Uterus (tissue), 4 donors: ENCODE data around the gene TMEM161A. TPM values are rescaled to one million over a fixed set of nuclear protein-coding genes. Genes with fewer than 3 reads are reported as not detected.

Experiments used
- DNase-seq, 2 donors: peaks; one replicate each; pipeline ENCODE4 v3.0.0-alpha.2; 2019 to 2020
- H3K27ac ChIP-seq, 2 donors: fragments of 200-600 bp; sonication (generic); 1 replicate in 1 of 2; 2 replicates in 1 of 2; pipeline ENCODE4 v1.5.1; 2016 to 2018
- H3K27me3 ChIP-seq, 2 donors: fragments of 200-600 bp; sonication (generic); one replicate each; pipeline ENCODE4 v1.5.1; 2018 to 2019; ENCODE audit warnings: control low read depth in 1 of 2
- H3K36me3 ChIP-seq, 2 donors: fragments of 200-600 bp; sonication (generic); one replicate each; pipeline ENCODE4 v1.5.1; 2019; ENCODE audit warnings: control low read depth in 1 of 2
- H3K4me1 ChIP-seq, 2 donors: fragments of 200-600 bp; sonication (generic); one replicate each; pipeline ENCODE4 v1.5.1; 2018 to 2019; ENCODE audit warnings: control low read depth in 1 of 2
- H3K4me3 ChIP-seq, 2 donors: fragments of 200-600 bp; sonication (generic); 1 replicate in 1 of 2; 2 replicates in 1 of 2; pipeline ENCODE4 v1.5.1; 2018 to 2019; ENCODE audit warnings: mild to moderate bottlenecking in 1 of 2
- H3K9me3 ChIP-seq, 2 donors: fragments of 200-600 bp; sonication (generic); one replicate each; pipeline ENCODE4 v1.5.1; 2019; ENCODE audit warnings: control low read depth in 1 of 2
- POLR2A ChIP-seq, 2 donors: fragments of 450-650 bp; IDR thresholded peaks; one replicate each; pipeline ENCODE4 v1.6.1; 2016; ENCODE audit warnings: antibody characterized with exemption in 2 of 2, mild to moderate bottlenecking in 1 of 2, moderate library complexity in 1 of 2
- intact Hi-C: fragments of 100-400 bp; cut with DNase I; formaldehyde crosslinking; loops from one replicate; pipeline ENCODE4 v1.15.1; 2023; ENCODE audit warnings: low total_unique reads
- total RNA-seq, 4 donors: library from RNA; depleted of rRNA in 3 of 4; stranded (reverse); fragments of >200 nt in 3 of 4; gene quantifications; one replicate each; pipeline versions ENCODE4 v1.1.0 to v1.2.4, GENCODE V29; 2014 to 2023
- TF ChIP-seq, protein P1 (sequence below), 4 experiments: fragments of 200-600 bp in 2 of 4; fragments of 450-650 bp in 2 of 4; sonication (generic) in 2 of 4; IDR thresholded peaks; one replicate each; pipeline ENCODE4 v1.5.1; 2016 to 2019; ENCODE audit warnings: antibody characterized with exemption in 4 of 4, mild to moderate bottlenecking in 2 of 4, moderate library complexity in 1 of 4
- donor health status: DM: yes; HTN: yes; CAD: no.

The TMEM161A gene
- total RNA-seq, 4 donors from 2014 or later, result 3.5 to 33.6 (median 17.3) TPM

GRCh38 chr19:19126102-19126501 is 12.2 kb downstream of the TMEM161A start:
- no peak for TF ChIP-seq POLR2A (IDR thresholded peaks at IDR 0.05)
- TF ChIP-seq, protein P1, sequence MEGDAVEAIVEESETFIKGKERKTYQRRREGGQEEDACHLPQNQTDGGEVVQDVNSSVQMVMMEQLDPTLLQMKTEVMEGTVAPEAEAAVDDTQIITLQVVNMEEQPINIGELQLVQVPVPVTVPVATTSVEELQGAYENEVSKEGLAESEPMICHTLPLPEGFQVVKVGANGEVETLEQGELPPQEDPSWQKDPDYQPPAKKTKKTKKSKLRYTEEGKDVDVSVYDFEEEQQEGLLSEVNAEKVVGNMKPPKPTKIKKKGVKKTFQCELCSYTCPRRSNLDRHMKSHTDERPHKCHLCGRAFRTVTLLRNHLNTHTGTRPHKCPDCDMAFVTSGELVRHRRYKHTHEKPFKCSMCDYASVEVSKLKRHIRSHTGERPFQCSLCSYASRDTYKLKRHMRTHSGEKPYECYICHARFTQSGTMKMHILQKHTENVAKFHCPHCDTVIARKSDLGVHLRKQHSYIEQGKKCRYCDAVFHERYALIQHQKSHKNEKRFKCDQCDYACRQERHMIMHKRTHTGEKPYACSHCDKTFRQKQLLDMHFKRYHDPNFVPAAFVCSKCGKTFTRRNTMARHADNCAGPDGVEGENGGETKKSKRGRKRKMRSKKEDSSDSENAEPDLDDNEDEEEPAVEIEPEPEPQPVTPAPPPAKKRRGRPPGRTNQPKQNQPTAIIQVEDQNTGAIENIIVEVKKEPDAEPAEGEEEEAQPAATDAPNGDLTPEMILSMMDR (IDR thresholded peaks at IDR 0.05), result no peak
- Histone ChIP-seq H3K9me3 (no peaks in the 10 kb centered on the region), H3K27me3 (no peaks in the 10 kb centered on the region), H3K27ac (no peak overlapping the region), H3K4me3 (no peak overlapping the region), H3K36me3 (no peaks in the 10 kb centered on the region), H3K4me1 (no peaks in the 10 kb centered on the region)
- DNase-seq, result no peak
- intact Hi-C loops, result no loop called here

GRCh38 chr19:19123386-19123785 is 14.9 kb downstream of the TMEM161A start:
- Histone ChIP-seq H3K36me3 (no peaks in the 10 kb centered on the region), H3K27me3 (no peaks in the 10 kb centered on the region), H3K4me1 (no peaks in the 10 kb centered on the region), H3K27ac (no peak overlapping the region), H3K9me3 (no peaks in the 10 kb centered on the region), H3K4me3 (no peak overlapping the region)
- intact Hi-C loops, result no loop called here
- no peak for TF ChIP-seq POLR2A (IDR thresholded peaks at IDR 0.05)
- TF ChIP-seq, protein P1 (IDR thresholded peaks at IDR 0.05), result no peak
- DNase-seq, result no peak

- H3K9me3 ChIP-seq, result no peaks in the 10 kb centered on the region
- no peak overlapping the region for H3K4me3 ChIP-seq
- intact Hi-C loops, result no loop called here
- no peak for DNase-seq
- H3K36me3 ChIP-seq, result no peaks in the 10 kb centered on the region
- no peaks in the 10 kb centered on the region for H3K27me3 ChIP-seq
- H3K4me1 ChIP-seq, result no peaks in the 10 kb centered on the region
- TF ChIP-seq, protein P1 (IDR thresholded peaks at IDR 0.05), result no peak
- TF ChIP-seq POLR2A (IDR thresholded peaks at IDR 0.05), result no peak
- H3K27ac ChIP-seq, result no peak overlapping the region
Observed at GRCh38 chr19:19122902-19123301, 15.4 kb downstream of the TMEM161A start.

- TF ChIP-seq, protein P1 (IDR thresholded peaks at IDR 0.05), result no peak
- TF ChIP-seq POLR2A (IDR thresholded peaks at IDR 0.05), result no peak
- Histone ChIP-seq H3K9me3 (no peaks in the 10 kb centered on the region), H3K4me1 (no peaks in the 10 kb centered on the region), H3K27me3 (no peaks in the 10 kb centered on the region), H3K36me3 (no peaks in the 10 kb centered on the region), H3K27ac (no peak overlapping the region), H3K4me3 (no peak overlapping the region)
- intact Hi-C loops, result no loop called here
- DNase-seq, result no peak
Observed at GRCh38 chr19:19121371-19121770, 16.9 kb downstream of the TMEM161A start.

DNA sequence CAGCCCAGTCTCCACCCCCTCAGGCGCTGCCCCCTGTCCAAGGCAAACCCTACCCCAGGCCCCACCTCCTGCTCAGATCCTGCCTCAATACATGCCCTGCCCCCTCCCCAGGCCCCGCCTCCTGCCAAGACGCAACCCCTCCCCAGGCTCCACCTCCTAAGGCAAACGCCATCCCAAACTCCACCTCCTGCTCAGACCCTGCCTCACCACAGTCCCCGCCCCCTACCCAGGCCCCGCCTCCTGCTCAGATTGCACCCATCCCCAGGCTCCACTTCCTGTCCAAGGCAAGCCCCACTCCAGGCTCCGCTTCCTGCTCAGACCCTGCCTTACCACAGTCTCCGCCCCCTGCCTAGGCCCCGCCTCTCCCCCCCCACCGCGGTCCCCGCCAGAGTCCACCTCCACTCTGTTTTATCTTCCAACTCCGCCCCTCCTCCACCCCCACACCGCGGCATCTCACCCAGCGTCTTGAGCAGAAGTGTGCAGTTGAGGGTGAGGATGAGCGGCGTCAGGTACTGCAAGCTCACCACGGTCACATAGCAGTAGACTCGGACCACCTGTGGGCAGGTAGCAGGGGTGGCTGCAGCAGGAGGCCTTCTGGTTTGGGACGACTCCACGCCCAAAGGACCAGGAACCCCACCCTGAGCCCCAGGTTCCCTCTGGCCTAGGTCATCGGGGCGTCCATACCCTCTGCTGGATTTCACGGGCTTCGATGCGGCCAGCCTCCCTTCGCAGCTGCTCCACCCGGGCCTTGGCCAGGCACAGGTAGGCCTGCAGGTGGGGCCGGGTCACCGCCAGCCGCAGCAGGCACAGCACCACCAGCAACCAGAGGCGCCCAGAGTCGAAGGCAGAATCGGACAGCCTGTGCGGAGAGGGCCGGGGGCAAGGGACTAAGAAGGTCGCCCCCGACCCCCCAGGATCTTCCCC is 17.7 kb downstream of the TMEM161A start:
- no peak for TF ChIP-seq POLR2A (IDR thresholded peaks at IDR 0.05)
- TF ChIP-seq, protein P1 (IDR thresholded peaks at IDR 0.05), result no peak
- no peaks in the 10 kb centered on the region for H3K36me3 ChIP-seq
- no peaks in the 10 kb centered on the region for H3K4me1 ChIP-seq
- peak; percentile 90 to 96 for DNase-seq
- peak overlapping the region; percentile 22 to 26 for H3K4me3 ChIP-seq
- no peaks in the 10 kb centered on the region for H3K27me3 ChIP-seq
- H3K9me3 ChIP-seq, result no peaks in the 10 kb centered on the region
- intact Hi-C loops, result no loop called here
- H3K27ac ChIP-seq, result peak overlapping the region; percentile 49 to 79
